Measurements from ENCODE around the gene CHAT.

- no peak for TF ChIP-seq CTCF (IDR thresholded peaks at IDR 0.05; ENCODE audit: low read depth, low read length)
- TF ChIP-seq EZH2phosphoT487 (IDR thresholded peaks at IDR 0.05; ENCODE audit: low read depth) = no peak
These were observed 99.4 kb downstream of the CHAT start for GRCh38 chr10:49713266-49713665.
